Fibroblast of pulmonary artery (primary cell): ENCODE measurements around the gene ALKBH1.
A peak's percentile ranks its signal among the peaks of the same experiment; 100 is the strongest.

Source experiments
- DNase-seq: peaks from one replicate; pipeline ENCODE4 v3.0.0-alpha.2; 2010; ENCODE audit warnings: low read depth
- H3K4me3 ChIP-seq: replicated peaks from 2 replicates; pipeline ENCODE4 v1.5.1; 2011; ENCODE audit warnings: low read depth, mild to moderate bottlenecking, control low read depth, low read length, moderate library complexity
- CTCF ChIP-seq: IDR thresholded peaks from 2 replicates; pipeline ENCODE4 v1.5.1; 2011; ENCODE audit warnings: mild to moderate bottlenecking, control low read depth, low read length, inconsistent platforms; ENCODE audit errors: missing control alignments

Gene ALKBH1

GRCh38 chr14:77710364-77710763 lies 2.5 kb upstream of the ALKBH1 start:
- H3K4me3 ChIP-seq, result no peak overlapping the region
- TF ChIP-seq CTCF, result no peak
- no peak for DNase-seq

- no peak for DNase-seq
- no peak for TF ChIP-seq CTCF
- H3K4me3 ChIP-seq, result peak overlapping the region; percentile 84
These were observed 1.6 kb upstream of the ALKBH1 start for GRCh38 chr14:77709412-77709811.

GRCh38 chr14:77708749-77709148 lies 926 bp upstream of the ALKBH1 start:
- peak overlapping the region; percentile 84 for H3K4me3 ChIP-seq
- TF ChIP-seq CTCF, result no peak
- no peak for DNase-seq

- H3K4me3 ChIP-seq, result peak overlapping the region; percentile 84
- DNase-seq, result peak; percentile 41
- TF ChIP-seq CTCF, result peak; percentile 40
These were observed 484 bp downstream of the ALKBH1 start for GRCh38 chr14:77707355-77707723.

GRCh38 chr14:77691259-77691658 lies 16.6 kb downstream of the ALKBH1 start:
- TF ChIP-seq CTCF, result no peak
- peak; percentile 9 for DNase-seq
- H3K4me3 ChIP-seq, result no peak overlapping the region

- peak; percentile 33 for DNase-seq
- no peak overlapping the region for H3K4me3 ChIP-seq
- no peak for TF ChIP-seq CTCF
These were observed 25.7 kb downstream of the ALKBH1 start for GRCh38 chr14:77682158-77682553.
